Astrocyte of the hippocampus (primary cell): ENCODE data around the gene PRSS48.
"Not testable (repeated sequence)": the region's sequence is repeated elsewhere in the genome, so short reads cannot be mapped to it uniquely, and the experiment has no call there.

Source experiments
- DNase-seq: peaks from one replicate; pipeline ENCODE4 v3.0.0; 2011; ENCODE audit warnings: low read depth, low spot score

PRSS48 gene

GRCh38 chr4:151260526-151260925, 16.4 kb upstream of the PRSS48 start:
- peak; percentile 22 for DNase-seq

- no peak for DNase-seq
Measured at GRCh38 chr4:151263455-151263854, 13.5 kb upstream of the PRSS48 start.

GRCh38 chr4:151266497-151266896, 10.5 kb upstream of the PRSS48 start:
- DNase-seq, result no peak

GRCh38 chr4:151267104-151267503, 9.9 kb upstream of the PRSS48 start:
- no peak for DNase-seq

GRCh38 chr4:151267822-151268535, 9.0 kb upstream of the PRSS48 start:
- no peak for DNase-seq

- DNase-seq, result not testable (repeated sequence)
Measured at GRCh38 chr4:151268905-151269304, 8.1 kb upstream of the PRSS48 start.

GRCh38 chr4:151284534-151285245, 7.7 kb downstream of the PRSS48 start:
- no peak for DNase-seq

GRCh38 chr4:151287409-151287808, 10.4 kb downstream of the PRSS48 start:
- no peak for DNase-seq

- DNase-seq, result no peak
Measured at GRCh38 chr4:151291485-151291884, 14.5 kb downstream of the PRSS48 start.

GRCh38 chr4:151292038-151292437, 15.1 kb downstream of the PRSS48 start:
- DNase-seq, result no peak

GRCh38 chr4:151294833-151295496, 18.0 kb downstream of the PRSS48 start:
- no peak for DNase-seq

GRCh38 chr4:151296227-151296626, 19.3 kb downstream of the PRSS48 start:
- DNase-seq, result no peak

GRCh38 chr4:151297170-151297569, 20.2 kb downstream of the PRSS48 start:
- no peak for DNase-seq

- DNase-seq, result peak; percentile 53
Measured at GRCh38 chr4:151302432-151302831, 25.5 kb downstream of the PRSS48 start.

- peak; percentile 34 for DNase-seq
Measured at GRCh38 chr4:151304226-151304625, 27.3 kb downstream of the PRSS48 start.

GRCh38 chr4:151304755-151305154, 27.8 kb downstream of the PRSS48 start:
- peak; percentile 21 for DNase-seq

- DNase-seq, result no peak
Measured at GRCh38 chr4:151310124-151310728, 33.3 kb downstream of the PRSS48 start.

- DNase-seq, result no peak
Measured at GRCh38 chr4:151313306-151314009, 36.5 kb downstream of the PRSS48 start.

GRCh38 chr4:151314010-151314355, 37.0 kb downstream of the PRSS48 start:
- DNase-seq, result no peak

- DNase-seq, result no peak
Measured at GRCh38 chr4:151314479-151314878, 37.5 kb downstream of the PRSS48 start.

- DNase-seq, result peak; percentile 49
Measured at GRCh38 chr4:151315212-151315886, 38.4 kb downstream of the PRSS48 start.
